ENCODE data around the gene TM9SF3. TPM values are rescaled to one million over a fixed set of nuclear protein-coding genes. Genes with fewer than 3 reads are reported as not detected.

The TM9SF3 gene
- total RNA-seq = 75.9 and 93.1 TPM in 2 replicates

GRCh38 chr10:96586419-96587263 is at the start of gene TM9SF3:
TSS of gene TM9SF3 (minus strand) at chr10:96587012. CDS start at chr10:96586835, 177 bp downstream.

GRCh38 chr10:96513698-96514561 is 72.9 kb downstream of the TM9SF3 start, which contains the start of gene TLL2:
TSS of gene TLL2 (minus strand) at chr10:96513926. CDS start at chr10:96513685, 241 bp downstream.

Other genes with a start within 250 kb of the TM9SF3 start
- not detected in 2 replicates for gene OPALIN, start 228.0 kb downstream of the TM9SF3 start, total RNA-seq
- gene TLL2, start 73.1 kb downstream of the TM9SF3 start, total RNA-seq = not detected in 2 replicates
- 0.29 TPM in 1 of 2 replicates, not detected in the other for gene PIK3AP1, start 133.5 kb upstream of the TM9SF3 start, total RNA-seq
- 5.2 and 8.7 TPM in 2 replicates for gene LCOR, start 245.3 kb upstream of the TM9SF3 start, total RNA-seq

Measured in myometrial cell (primary cell).